HG02588 (cell line): ENCODE measurements around the gene TMEM143.
"Not testable (repeated sequence)": the region's sequence is repeated elsewhere in the genome, so short reads cannot be mapped to it uniquely, and the experiment has no call there.

Source experiments
- ATAC-seq: cut with Tn5 transposase; IDR thresholded peaks from one replicate; pipeline ENCODE4 v1.9.1; 2021; ENCODE audit warnings: mild to moderate bottlenecking, moderate library complexity; ENCODE audit not compliant: unreplicated experiment

The TMEM143 gene

GRCh38 chr19:48297975-48298374 is 65.8 kb downstream of the TMEM143 start:
- no peak for ATAC-seq

DNA sequence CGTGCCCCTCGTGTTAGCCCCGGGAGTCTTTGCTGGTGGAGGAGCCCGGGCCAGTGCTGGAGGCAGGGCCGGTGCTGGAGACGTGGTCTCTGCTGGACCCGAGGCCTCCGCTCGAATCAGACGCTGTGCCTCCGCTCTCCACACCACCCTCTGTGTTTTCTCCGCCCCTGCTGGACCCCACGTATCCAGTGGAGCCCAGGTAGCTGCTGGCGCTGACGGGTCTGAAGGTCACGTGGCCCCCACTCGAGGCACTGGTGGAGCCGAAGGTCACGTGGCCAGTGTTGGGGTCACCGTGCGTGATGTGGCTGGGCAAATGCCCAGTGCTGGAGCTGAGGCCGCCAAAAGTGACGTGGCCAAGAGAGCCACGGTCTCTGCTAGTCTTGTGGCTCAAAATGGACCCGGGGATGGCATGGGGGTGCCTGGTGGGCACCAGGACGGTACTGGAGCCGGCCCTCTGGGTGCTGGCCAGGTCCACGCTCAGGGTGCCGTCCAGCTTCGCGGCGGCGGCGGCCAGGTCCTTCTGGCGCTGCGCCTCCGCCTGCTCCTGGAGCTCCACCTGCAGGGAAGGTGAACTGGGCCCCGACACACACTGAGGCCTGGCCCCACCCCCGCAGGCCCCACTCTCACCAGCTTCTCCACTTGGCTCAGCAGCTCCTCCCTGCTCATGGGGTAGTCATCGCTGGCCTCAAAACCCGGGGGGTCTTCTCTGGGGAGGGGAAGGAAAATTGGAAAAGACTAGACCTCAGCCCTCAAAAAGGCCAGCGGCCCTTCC is 66.6 kb downstream of the TMEM143 start:
- no peak for ATAC-seq

- no peak for ATAC-seq
Observed at GRCh38 chr19:48295458-48295857, 68.3 kb downstream of the TMEM143 start.

DNA sequence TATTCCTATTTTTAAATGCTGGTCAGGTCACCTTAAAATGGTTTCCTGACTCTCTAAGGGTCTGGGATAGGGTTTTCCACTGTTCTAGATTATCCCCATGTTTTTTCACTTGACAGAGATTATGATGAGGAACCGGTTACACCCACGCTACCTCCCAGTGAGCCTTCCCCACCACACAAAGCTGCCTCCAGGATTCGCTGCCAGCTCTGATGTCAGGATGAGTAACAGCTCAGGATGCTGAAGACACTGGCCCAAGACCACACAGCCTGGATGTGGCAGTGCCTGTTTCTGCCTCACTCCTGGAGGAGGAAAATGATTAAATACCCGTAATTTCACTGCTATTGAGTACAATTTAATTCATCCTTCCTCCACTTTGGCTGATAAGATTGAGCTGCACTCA is 70.9 kb downstream of the TMEM143 start:
- no peak for ATAC-seq

DNA sequence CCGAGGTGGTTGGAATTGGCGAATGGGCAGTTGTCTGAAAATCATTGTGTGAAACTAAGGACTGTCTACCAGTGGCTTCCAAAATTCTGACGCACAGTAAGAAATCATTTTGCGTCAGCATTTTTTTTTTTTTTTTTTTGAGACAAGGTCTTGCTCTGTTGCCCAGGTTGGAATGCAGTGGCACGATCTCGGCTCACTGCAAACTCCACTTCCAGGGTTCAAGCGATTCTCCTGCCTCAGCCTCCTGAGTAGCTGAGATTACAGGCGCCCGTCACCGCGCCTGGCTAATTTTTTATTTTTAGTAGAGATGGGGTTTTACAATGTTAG is 72.3 kb downstream of the TMEM143 start:
- not testable (repeated sequence) for ATAC-seq

DNA sequence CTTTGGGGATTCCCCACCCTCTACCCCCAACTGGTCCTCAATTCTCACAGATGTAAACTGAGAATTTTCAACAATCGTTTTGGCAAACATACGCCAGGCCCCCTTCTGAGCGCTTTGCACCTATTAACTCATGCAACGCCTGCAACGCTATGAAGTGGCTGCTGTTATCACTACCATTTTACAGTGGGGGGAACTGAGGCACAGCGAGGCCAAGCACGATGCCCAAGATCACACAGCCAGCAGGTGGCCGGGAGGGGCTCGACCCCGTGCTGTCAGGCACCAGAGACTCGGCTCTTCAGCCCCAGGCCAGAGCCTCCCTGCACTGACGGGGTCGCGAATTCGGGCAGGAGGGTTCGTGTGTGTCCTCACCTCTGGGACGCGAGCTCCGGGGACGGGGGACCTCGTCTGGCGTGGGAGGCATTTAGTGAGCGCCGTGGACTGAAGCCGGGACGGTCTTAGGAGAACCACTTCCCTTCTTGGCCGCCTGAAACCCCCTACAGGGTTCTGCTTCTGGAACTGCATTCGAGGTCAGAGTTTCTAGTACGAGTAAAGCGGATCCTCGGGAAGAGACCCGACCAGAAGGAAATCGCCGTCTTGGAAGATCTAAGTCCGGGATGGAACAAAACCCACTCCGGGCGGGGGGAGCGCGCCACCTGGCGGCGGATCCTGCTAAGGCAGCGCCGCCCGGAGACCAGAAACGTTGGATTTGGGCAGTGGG is 72.8 kb downstream of the TMEM143 start:
- no peak for ATAC-seq

DNA sequence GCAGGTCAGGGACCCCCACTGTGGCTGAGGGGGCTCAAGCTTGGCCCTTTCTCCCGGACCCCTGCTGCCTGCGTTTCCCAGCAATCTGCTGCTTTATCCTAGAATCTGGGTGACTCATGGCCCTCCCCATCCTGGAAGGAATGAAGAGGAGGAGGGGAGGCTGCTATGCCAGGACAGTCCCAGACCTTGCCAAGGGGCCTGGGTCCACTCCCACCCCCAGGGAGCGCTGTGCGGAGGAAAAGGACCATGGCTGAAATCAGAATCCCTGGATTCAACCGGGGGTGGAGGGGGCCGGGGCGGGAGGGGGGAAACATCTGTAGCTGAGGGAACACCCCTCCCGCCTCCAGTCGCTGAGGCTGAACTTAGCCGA is 73.4 kb downstream of the TMEM143 start:
- no peak for ATAC-seq

GRCh38 chr19:48287748-48288147 is 76.0 kb downstream of the TMEM143 start:
- no peak for ATAC-seq

DNA sequence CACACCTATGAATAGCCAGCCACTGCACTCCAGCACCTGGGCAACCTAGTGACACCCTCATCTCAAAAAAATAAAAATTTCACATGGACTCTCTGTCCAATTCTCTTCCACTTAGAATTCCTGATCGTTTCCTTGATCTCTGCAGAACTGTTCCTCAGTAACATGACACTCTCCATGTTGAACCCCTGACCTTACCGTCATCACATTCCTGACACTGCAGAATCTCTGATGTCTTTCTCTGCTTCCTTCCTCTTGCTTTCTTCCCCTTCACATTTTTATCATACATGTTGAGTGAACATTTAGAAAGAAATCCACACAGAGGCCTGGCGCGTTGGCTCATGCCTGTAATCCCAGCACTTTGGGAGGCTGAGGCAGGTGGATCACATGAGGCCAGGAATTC is 78.8 kb downstream of the TMEM143 start:
- ATAC-seq = no peak

GRCh38 chr19:48283908-48284307 is 79.8 kb downstream of the TMEM143 start:
- ATAC-seq = no peak
